Kidney tubule cell (primary cell): ENCODE data around the gene CCDC146.
"Not testable (repeated sequence)": the region's sequence is repeated elsewhere in the genome, so short reads cannot be mapped to it uniquely, and the experiment has no call there.

Experiments used
- DNase-seq: peaks from one replicate; pipeline ENCODE4 v3.0.0-alpha.2; 2018; ENCODE audit warnings: low spot score

Gene CCDC146

DNA sequence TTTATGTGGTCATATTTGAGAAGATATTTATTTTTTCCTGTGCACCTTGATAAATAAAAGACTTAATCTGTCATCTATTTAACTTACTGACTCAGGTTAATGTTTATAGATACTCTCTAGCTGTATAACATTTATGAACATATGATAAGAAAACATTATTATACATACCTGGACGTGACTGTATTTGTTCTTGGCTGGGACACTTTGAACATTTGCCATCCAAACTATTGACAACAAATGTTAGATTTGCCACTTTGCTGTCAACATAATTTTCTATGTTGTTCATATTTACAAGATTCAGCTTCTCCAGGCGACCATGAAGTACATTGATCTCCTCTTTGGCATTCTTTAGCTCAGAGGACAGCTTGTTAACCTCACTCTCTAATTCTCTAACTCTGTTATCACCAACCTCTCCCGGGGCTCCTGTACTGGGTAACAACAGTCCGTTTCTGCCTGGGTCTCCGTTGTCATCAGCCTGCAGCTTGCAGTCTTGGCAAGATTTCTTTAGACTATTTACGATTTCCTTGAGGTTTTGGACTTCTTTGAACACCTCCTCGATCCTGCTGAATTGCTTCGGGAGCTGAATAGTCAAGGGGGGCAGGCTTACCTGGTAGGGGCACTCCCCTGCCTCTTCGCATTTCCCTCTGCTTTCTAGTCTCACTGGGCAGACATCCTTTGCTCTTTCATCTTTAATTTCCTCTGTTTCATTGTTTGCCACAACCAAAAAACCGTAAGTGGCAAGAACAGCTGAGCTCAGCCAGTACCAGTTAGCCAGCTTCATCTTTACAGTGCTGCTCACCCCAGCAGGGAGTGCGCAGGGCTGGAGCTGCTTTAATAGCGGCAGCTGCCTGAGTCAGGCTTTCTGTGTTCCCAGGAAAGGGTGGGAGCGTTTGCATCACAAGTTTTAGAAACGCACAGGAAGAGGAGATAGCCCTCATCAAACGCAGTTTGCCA lies 76.9 kb downstream of the CCDC146 start, which contains the start of gene FGL2:
TSS of gene FGL2 (minus strand) at position 807 of the 954 bp plus-strand sequence. CDS start at position 781, 26 bp downstream.
- DNase-seq: peak; percentile 24

GRCh38 chr7:77200542-77200941 lies 78.1 kb downstream of the CCDC146 start:
- DNase-seq: no peak

GRCh38 chr7:77202481-77202976 lies 80.1 kb downstream of the CCDC146 start:
- no peak for DNase-seq

DNA sequence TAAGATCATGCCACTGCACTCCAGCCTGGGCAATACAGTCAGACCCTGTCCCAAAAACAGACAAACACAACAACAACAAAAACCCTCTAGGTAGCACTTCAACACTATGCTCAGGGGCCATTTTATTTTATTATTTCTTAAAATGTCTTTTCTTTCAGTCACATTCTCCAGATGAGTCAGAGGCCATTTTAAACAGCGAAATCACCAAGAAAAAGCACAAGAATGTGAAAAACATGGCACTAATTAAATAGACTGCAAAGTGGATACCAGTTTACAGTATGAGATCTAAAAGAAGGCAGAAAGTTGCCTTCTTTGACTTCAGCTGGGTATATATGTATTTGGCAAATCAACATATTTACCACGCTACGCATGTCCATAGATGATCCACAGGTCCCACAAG lies 83.3 kb downstream of the CCDC146 start:
- DNase-seq: no peak

DNA sequence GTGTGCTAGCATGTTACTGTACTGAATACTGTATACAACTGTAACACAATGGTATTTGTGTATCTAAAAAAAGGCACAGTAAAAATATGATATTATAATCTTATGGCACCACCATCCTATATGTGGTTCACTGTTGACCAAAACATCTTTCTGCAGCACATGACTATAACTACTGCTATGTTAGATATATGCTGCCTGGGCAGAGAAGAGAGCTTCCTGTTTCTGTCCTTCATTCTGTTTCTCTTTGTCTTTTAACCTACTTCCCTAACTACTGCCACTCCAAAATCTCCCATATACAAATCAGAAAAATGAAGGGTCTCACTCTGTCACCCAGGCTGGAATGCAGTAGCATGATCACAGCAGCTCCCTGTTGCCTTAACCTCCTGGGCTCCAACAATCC lies 86.0 kb downstream of the CCDC146 start:
- no peak for DNase-seq

DNA sequence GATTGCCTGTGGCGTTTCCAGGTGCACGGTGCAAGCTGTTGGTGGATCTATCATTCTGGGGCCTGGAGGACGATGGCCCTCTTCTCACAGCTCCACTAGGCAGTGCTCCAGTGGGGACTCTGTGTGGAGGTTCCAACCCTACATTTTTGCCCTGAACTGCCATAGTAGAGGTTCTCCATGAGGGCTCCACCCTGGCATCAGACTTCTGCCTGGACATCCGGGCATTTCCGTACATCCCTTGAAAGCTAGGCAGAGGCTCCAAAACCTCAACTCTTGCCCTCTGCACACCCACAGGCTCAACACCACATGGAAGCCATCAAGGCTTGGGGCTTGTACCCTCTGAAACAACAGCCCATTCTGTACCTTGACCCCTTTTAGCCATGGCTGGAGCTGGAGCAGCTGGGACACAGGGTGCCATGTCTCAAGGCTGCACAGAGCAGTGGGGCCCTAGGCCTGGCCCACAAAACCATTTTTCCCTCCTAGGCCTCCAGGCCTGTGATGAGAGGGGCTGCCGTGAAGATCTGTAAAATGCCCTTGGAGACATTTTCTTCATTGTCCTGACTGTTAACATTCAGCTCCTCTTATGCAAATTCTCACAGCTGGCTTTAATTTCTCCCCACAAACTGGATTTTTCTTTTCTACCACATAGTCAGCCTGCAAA lies 87.2 kb downstream of the CCDC146 start:
- DNase-seq: no peak

GRCh38 chr7:77216181-77216845 lies 93.9 kb downstream of the CCDC146 start:
- DNase-seq: peak; percentile 43

- peak; percentile 22 for DNase-seq
Measured at GRCh38 chr7:77217474-77218185, 95.2 kb downstream of the CCDC146 start.

- DNase-seq: not testable (repeated sequence)
Measured at GRCh38 chr7:77219701-77220331, 97.4 kb downstream of the CCDC146 start.

DNA sequence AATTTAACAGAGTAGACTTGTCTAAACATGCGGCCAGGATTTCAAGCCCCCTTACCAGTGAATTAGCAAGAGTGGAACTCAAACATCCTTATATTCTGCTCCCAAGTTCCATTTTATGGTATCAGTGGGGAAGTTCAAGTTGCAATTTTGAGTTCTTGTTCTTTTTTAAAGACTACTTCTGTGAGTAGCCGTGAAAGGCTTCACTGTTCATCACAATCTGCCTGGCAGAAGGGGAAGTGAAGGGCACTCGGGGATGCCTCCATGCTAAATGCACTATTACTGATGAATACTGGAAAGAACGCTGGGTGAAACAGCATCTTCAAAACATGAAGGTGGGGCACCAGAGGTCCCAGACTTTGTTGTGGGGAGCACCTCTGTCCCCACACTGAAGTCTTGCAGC lies 99.7 kb downstream of the CCDC146 start:
- DNase-seq: no peak

GRCh38 chr7:77222819-77223218 lies 100.4 kb downstream of the CCDC146 start:
- peak; percentile 28 for DNase-seq

DNA sequence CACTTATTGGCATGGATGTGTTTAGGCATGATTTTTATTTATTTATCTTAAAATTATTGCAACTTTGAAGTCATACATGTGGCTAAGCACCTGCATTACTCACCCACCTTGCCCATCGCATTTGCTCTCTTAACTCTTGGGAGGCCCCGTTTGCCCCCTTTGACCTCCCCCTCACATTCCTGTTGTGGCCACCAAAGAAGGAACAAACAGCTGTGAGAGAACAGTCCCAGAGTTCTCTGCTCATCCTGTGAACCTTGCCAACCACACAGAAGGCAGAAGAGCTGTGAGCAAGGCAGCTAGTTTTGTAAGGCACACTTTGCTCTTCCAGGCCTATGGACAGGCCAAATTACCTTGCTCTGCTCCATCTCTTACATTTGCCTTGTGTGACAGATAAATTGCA lies 100.8 kb downstream of the CCDC146 start:
- DNase-seq: no peak

DNA sequence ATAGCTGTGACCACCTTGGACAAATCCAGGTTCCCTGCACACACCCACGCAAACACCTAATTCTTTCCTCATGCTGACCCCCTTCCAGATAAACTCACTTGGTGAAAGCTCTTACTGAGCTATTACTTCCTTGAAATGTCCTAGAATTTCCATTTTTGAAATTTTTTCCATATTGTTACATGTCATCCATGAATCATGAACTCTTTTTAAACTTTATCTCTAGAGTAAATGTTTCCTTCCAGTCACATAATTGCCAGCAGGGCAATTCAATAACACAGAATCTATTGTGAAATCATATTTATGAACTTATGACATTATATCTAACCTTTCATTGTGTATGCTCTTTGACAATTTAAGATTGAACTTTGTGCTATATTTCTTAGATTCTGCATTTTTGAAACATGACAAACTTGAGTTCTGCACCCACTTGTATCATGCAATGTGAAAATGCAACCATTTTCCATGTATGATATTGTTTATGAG lies 104.0 kb downstream of the CCDC146 start:
- DNase-seq: no peak

DNA sequence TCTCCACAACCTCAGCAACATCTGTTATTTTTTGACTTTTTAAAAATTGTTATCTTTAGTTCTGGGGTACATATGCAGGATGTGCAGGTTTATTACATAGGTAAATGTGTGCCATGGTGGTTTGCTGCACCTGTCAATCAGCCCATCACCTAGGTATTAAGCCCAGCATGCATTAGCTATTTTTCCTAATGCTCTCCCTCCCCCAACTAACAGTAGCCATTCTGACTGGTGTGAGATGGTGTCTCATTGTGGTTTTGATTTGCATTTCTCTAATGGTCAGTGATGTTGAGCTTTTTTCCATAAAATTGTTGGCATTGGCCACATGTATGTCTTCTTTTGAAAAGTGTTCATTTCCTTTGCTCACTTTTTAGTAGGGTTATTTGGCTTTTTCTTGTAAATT lies 106.4 kb downstream of the CCDC146 start:
- not testable (repeated sequence) for DNase-seq

DNA sequence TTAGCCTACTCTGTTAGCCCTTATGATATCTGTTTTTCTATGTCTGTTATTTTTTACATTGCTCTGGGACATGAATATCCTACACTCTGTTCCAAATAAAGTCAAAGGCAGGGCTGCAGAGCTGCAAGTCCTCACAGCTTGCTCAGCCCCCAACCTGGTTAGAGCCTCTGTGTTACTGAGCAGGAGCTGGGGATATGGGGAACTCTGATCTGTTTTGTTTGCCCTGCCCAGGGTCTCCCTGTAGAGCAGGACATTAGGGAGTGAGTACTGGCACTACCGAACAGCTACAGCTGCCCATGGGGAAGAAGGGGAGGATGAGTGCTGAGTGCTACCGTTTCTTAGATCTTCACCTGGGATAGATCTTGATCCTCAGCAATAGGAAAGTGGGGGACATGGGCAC lies 110.1 kb downstream of the CCDC146 start:
- DNase-seq: no peak

DNA sequence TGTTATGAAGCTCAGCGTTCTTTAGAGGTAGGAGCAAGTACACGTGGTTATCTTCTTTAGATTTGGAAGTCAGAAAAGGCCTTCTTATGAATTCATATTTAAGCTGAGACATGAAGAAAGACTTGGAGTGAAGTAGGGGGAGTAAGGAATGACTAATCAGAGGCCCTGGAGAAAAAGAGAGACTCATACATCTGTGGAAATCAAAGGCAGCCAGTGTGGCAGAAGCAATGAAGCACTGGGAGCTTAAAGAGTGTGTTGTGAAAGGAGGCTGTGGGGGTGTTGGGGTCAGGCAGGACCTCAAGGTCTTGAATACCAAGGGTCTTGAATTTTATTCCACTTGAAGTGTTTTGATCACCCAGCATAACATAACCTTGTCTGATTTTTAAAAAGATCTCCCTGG lies 112.9 kb downstream of the CCDC146 start:
- DNase-seq: peak; percentile 21

GRCh38 chr7:77238703-77239136 lies 116.3 kb downstream of the CCDC146 start:
- no peak for DNase-seq

GRCh38 chr7:77239471-77239870 lies 117.1 kb downstream of the CCDC146 start:
- DNase-seq: no peak

- DNase-seq: no peak
Measured at GRCh38 chr7:77242068-77242467, 119.7 kb downstream of the CCDC146 start.

GRCh38 chr7:77242554-77242953 lies 120.1 kb downstream of the CCDC146 start:
- DNase-seq: no peak
